ENCODE measurements around the gene SARS1. TPM values are rescaled to one million over a fixed set of nuclear protein-coding genes. Genes with fewer than 3 reads are reported as not detected.

SARS1 gene
- polyA plus RNA-seq, 1 of the 3 experiments (the other 2 are of a cell fraction) = 98.3 TPM

DNA sequence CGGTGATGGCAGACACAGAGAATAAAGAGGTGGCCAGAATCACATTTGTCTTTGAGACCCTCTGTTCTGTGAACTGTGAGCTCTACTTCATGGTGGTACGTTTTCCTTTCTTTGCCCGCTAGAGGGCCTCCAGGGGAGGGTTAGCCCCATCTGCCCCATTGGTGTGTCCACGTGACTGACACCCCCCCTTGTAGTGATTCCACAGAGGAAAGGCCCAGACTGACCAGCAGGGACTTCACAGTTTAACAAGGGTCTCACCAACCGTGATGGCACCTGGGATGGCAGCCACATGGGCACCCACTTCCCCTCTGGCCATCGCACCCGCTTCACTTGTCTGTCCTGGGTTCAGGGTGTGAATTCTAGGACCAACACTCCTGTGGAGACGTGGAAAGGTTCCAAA lies 22.3 kb upstream of the SARS1 start:
- Histone ChIP-seq H3K9ac (no peak overlapping the region), H3K4me1 (ENCODE audit: control insufficient read depth in 1 of 2, insufficient read depth in 2 of 2, low read depth in 1 of 2, low read length in 1 of 2) (no peaks in the 10 kb centered on the region; a peak in 1 of 4 replicates), H3K27me3 (ENCODE audit: insufficient read depth) (no peaks in the 10 kb centered on the region), H3K79me2 (ENCODE audit: insufficient read depth) (no peaks in the 10 kb centered on the region), H4K20me1 (ENCODE audit: insufficient read depth) (no peaks in the 10 kb centered on the region), H3K27ac (ENCODE audit: low read depth in 2 of 2, low read length in 1 of 2) (no peak overlapping the region), H3F3A (replicated peaks; ENCODE audit: insufficient read depth) (peaks cover 6% of the 10 kb centered on the region), H3K36me3 (replicated peaks in 1 of 2; ENCODE audit: control insufficient read depth in 1 of 2, insufficient read depth in 2 of 2, low read length in 1 of 2) (no peaks in the 10 kb centered on the region), H3K9me2 (no peaks in the 10 kb centered on the region), H3K9me3 (no peaks in the 10 kb centered on the region), H3K4me3 (ENCODE audit: low read depth in 2 of 2, low read length in 1 of 2) (no peak overlapping the region), H3K4me2 (no peak overlapping the region), H2AFZ (ENCODE audit: low read depth) (no peak overlapping the region)
- TF ChIP-seq SMC3 (IDR thresholded peaks at IDR 0.05; ENCODE audit: low read depth, low read length) (no peak), JUND (IDR thresholded peaks at IDR 0.05) (no peak), GABPA (IDR thresholded peaks at IDR 0.05; ENCODE audit: low read depth) (no peak), YY1 (IDR thresholded peaks at IDR 0.05; ENCODE audit: low read depth) (no peak), FOXJ3 (CRISPR knock-in tag; IDR thresholded peaks at IDR 0.05) (no peak), RCOR1 (IDR thresholded peaks at IDR 0.05; ENCODE audit: low read length) (no peak), EP300 (IDR thresholded peaks at IDR 0.05; ENCODE audit: borderline replicate concordance in 1 of 2, low read depth in 1 of 2, low read length in 1 of 2) (no peak), TEAD4 (IDR thresholded peaks at IDR 0.05; ENCODE audit: borderline replicate concordance, insufficient read depth) (no peak), RFX5 (IDR thresholded peaks at IDR 0.05; ENCODE audit: low read length) (no peak), RXRA (IDR thresholded peaks at IDR 0.05; ENCODE audit: borderline replicate concordance, low read depth) (no peak), SIN3A (IDR thresholded peaks at IDR 0.05; ENCODE audit: borderline replicate concordance, low read depth, low read length) (no peak), GATA2 (CRISPR knock-in tag; IDR thresholded peaks at IDR 0.05) (no peak), MXI1 (IDR thresholded peaks at IDR 0.05; ENCODE audit: low read depth, low read length) (no peak), FOXM1 (IDR thresholded peaks at IDR 0.05; ENCODE audit: low read depth) (no peak), FOSL2 (IDR thresholded peaks at IDR 0.05; ENCODE audit: borderline replicate concordance, low read depth) (no peak)
- TF ChIP-seq, protein P1, sequence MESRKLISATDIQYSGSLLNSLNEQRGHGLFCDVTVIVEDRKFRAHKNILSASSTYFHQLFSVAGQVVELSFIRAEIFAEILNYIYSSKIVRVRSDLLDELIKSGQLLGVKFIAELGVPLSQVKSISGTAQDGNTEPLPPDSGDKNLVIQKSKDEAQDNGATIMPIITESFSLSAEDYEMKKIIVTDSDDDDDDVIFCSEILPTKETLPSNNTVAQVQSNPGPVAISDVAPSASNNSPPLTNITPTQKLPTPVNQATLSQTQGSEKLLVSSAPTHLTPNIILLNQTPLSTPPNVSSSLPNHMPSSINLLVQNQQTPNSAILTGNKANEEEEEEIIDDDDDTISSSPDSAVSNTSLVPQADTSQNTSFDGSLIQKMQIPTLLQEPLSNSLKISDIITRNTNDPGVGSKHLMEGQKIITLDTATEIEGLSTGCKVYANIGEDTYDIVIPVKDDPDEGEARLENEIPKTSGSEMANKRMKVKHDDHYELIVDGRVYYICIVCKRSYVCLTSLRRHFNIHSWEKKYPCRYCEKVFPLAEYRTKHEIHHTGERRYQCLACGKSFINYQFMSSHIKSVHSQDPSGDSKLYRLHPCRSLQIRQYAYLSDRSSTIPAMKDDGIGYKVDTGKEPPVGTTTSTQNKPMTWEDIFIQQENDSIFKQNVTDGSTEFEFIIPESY (IDR thresholded peaks at IDR 0.05; ENCODE audit: borderline replicate concordance, low read depth) = no peak
- TF ChIP-seq, protein P2, sequence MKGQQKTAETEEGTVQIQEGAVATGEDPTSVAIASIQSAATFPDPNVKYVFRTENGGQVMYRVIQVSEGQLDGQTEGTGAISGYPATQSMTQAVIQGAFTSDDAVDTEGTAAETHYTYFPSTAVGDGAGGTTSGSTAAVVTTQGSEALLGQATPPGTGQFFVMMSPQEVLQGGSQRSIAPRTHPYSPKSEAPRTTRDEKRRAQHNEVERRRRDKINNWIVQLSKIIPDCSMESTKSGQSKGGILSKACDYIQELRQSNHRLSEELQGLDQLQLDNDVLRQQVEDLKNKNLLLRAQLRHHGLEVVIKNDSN (IDR thresholded peaks at IDR 0.05; ENCODE audit: borderline replicate concordance, low read depth) = no peak
- WGBS (ENCODE audit: low lambda C conversion rate) = 86% methylated on average over 8 of the region's 8 CpGs
- POLR2A ChIA-PET = interaction anchor here (0.6 kb wide), 1 partner anchor 72 kb away, joined by 5 read pairs; no protein-coding TSS in a partner anchor
- DNase-seq = no peak
- CTCF ChIA-PET = interaction anchor here (1.0 to 1.5 kb wide), 6 partner anchors 8 to 73 kb away, joined by 3 read pairs; no protein-coding TSS in a partner anchor

DNA sequence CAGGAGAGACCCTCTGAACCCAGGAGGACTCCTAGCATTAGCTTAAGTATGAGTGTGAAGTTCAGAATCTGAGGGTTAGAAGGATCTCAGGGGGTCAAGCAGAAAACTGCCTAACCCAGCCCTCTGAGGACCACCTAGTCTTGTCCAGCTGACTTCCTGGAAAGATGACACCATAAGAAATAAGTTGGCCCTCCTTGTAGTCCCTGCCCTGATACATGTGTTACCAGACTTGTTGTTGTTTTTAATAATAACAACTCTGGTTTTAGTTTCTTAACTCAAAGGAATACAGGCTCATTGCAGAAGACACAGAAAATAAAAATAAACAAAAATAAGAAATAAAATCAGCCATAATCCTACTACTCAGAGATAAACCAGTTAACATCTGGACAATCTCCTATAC lies 21.8 kb upstream of the SARS1 start:
- no peak overlapping the region for H3K9ac ChIP-seq
- no peak overlapping the region for H3K4me2 ChIP-seq
- H3K27me3 ChIP-seq (ENCODE audit: insufficient read depth) = no peaks in the 10 kb centered on the region
- H3K4me1 ChIP-seq (ENCODE audit: control insufficient read depth in 1 of 2, insufficient read depth in 2 of 2, low read depth in 1 of 2, low read length in 1 of 2) = no peaks in the 10 kb centered on the region
- no peak overlapping the region for H3K27ac ChIP-seq (ENCODE audit: low read depth in 2 of 2, low read length in 1 of 2)
- no peak for DNase-seq
- H3K9me2 ChIP-seq = no peaks in the 10 kb centered on the region
- no peaks in the 10 kb centered on the region for H4K20me1 ChIP-seq (ENCODE audit: insufficient read depth)
- ChIA-PET POLR2A (interaction anchor here (0.6 kb wide), 1 partner anchor 73 kb away, joined by 5 read pairs; no protein-coding TSS in a partner anchor), CTCF (interaction anchor here (1.0 to 1.5 kb wide), 5 partner anchors 8 to 72 kb away, joined by 3 read pairs; no protein-coding TSS in a partner anchor)
- no peaks in the 10 kb centered on the region for H3K36me3 ChIP-seq (replicated peaks in 1 of 2; ENCODE audit: control insufficient read depth in 1 of 2, insufficient read depth in 2 of 2, low read length in 1 of 2)
- H3F3A ChIP-seq (replicated peaks; ENCODE audit: insufficient read depth) = peaks cover 11% of the 10 kb centered on the region
- no peak overlapping the region for H3K4me3 ChIP-seq (ENCODE audit: low read depth in 2 of 2, low read length in 1 of 2)
- no peak overlapping the region for H2AFZ ChIP-seq (ENCODE audit: low read depth)
- no peaks in the 10 kb centered on the region for H3K79me2 ChIP-seq (ENCODE audit: insufficient read depth)
- TF ChIP-seq, protein P3, sequence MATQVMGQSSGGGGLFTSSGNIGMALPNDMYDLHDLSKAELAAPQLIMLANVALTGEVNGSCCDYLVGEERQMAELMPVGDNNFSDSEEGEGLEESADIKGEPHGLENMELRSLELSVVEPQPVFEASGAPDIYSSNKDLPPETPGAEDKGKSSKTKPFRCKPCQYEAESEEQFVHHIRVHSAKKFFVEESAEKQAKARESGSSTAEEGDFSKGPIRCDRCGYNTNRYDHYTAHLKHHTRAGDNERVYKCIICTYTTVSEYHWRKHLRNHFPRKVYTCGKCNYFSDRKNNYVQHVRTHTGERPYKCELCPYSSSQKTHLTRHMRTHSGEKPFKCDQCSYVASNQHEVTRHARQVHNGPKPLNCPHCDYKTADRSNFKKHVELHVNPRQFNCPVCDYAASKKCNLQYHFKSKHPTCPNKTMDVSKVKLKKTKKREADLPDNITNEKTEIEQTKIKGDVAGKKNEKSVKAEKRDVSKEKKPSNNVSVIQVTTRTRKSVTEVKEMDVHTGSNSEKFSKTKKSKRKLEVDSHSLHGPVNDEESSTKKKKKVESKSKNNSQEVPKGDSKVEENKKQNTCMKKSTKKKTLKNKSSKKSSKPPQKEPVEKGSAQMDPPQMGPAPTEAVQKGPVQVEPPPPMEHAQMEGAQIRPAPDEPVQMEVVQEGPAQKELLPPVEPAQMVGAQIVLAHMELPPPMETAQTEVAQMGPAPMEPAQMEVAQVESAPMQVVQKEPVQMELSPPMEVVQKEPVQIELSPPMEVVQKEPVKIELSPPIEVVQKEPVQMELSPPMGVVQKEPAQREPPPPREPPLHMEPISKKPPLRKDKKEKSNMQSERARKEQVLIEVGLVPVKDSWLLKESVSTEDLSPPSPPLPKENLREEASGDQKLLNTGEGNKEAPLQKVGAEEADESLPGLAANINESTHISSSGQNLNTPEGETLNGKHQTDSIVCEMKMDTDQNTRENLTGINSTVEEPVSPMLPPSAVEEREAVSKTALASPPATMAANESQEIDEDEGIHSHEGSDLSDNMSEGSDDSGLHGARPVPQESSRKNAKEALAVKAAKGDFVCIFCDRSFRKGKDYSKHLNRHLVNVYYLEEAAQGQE (IDR thresholded peaks at IDR 0.05; ENCODE audit: low read depth, low read length) = no peak
- no peak for TF ChIP-seq YY1 (IDR thresholded peaks at IDR 0.05; ENCODE audit: low read depth)
- TF ChIP-seq, protein P2 (IDR thresholded peaks at IDR 0.05; ENCODE audit: borderline replicate concordance, low read depth) = no peak
- TF ChIP-seq TAF1 (IDR thresholded peaks at IDR 0.05; ENCODE audit: borderline replicate concordance, low read depth, low read length) = no peak
- TF ChIP-seq SMC3 (IDR thresholded peaks at IDR 0.05; ENCODE audit: low read depth, low read length) = no peak
- TF ChIP-seq RCOR1 (IDR thresholded peaks at IDR 0.05; ENCODE audit: low read length) = no peak
- TF ChIP-seq POLR2AphosphoS5 (IDR thresholded peaks at IDR 0.05; ENCODE audit: low read depth, low read length) = no peak
- TF ChIP-seq EP300 (IDR thresholded peaks at IDR 0.05; ENCODE audit: borderline replicate concordance in 1 of 2, low read depth in 1 of 2, low read length in 1 of 2) = no peak
- H3K9me3 ChIP-seq = no peaks in the 10 kb centered on the region
